Measurements from ENCODE around the gene STIP1. TPM values are rescaled to one million over a fixed set of nuclear protein-coding genes. Genes with fewer than 3 reads are reported as not detected.

STIP1 gene
- total and polyA plus RNA-seq, 9 of the 15 experiments (the other 6 are each of a cell fraction or from before 2014, with no cell fraction given): 58.1 to 465 (median 346) TPM

- TF ChIP-seq ZFX (CRISPR knock-in tag; IDR thresholded peaks at IDR 0.05) (no peak), POLR3A (IDR thresholded peaks at IDR 0.05; ENCODE audit: borderline replicate concordance, extremely low read depth, insufficient read depth, insufficient read length) (no peak), REST (IDR thresholded peaks at IDR 0.05; ENCODE audit: borderline replicate concordance) (peak; percentile 68; the same call in 1 of the 2 replicates), REST (CRISPR knock-in tag; IDR thresholded peaks at IDR 0.05; ENCODE audit: low read depth) (no peak), TCF7L2 (IDR thresholded peaks at IDR 0.05; ENCODE audit: low read depth, low read length) (no peak), MTF1 (CRISPR knock-in tag; IDR thresholded peaks at IDR 0.05; ENCODE audit: borderline replicate concordance) (no peak), ZNF778 (CRISPR knock-in tag; IDR thresholded peaks at IDR 0.05) (no peak), TRIM24 (IDR thresholded peaks at IDR 0.05) (no peak), NFE2 (IDR thresholded peaks at IDR 0.05; ENCODE audit: low read depth) (no peak), PCBP2 (IDR thresholded peaks at IDR 0.05; ENCODE audit: low read depth, low read length, poor library complexity, severe bottlenecking) (no peak), RAD21 (CRISPR knock-in tag; conservative IDR thresholded peaks at IDR 0.05 in 1 of 2, IDR thresholded peaks at IDR 0.05 in 1 of 2) (peak; percentile 65 to 82), MYBL2 (IDR thresholded peaks at IDR 0.05; ENCODE audit: low read depth) (no peak), MYBL2 (CRISPR knock-in tag; IDR thresholded peaks at IDR 0.05; ENCODE audit: borderline replicate concordance) (no peak), CTCFL (IDR thresholded peaks at IDR 0.05; ENCODE audit: borderline replicate concordance, insufficient read depth, low read depth, low read length, poor library complexity, severe bottlenecking) (peak; percentile 43), HDAC2 (IDR thresholded peaks at IDR 0.05) (no peak)
- TF ChIP-seq, protein P1, sequence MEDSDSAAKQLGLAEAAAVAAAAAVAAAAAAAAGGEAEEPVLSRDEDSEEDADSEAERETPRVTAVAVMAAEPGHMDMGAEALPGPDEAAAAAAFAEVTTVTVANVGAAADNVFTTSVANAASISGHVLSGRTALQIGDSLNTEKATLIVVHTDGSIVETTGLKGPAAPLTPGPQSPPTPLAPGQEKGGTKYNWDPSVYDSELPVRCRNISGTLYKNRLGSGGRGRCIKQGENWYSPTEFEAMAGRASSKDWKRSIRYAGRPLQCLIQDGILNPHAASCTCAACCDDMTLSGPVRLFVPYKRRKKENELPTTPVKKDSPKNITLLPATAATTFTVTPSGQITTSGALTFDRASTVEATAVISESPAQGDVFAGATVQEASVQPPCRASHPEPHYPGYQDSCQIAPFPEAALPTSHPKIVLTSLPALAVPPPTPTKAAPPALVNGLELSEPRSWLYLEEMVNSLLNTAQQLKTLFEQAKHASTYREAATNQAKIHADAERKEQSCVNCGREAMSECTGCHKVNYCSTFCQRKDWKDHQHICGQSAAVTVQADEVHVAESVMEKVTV (CRISPR knock-in tag; IDR thresholded peaks at IDR 0.05): peak; percentile 58
Measured at GRCh38 chr11:64148226-64148916, 37.6 kb upstream of the STIP1 start (continued).
